Gastroesophageal sphincter (tissue), 3 donors: Measurements from ENCODE around the gene ENC1.

ENCODE experiments used
- EP300 ChIP-seq: sonication (generic); formaldehyde crosslinking; IDR thresholded peaks from one replicate; pipeline ENCODE4 v1.6.1; 2017; ENCODE audit warnings: antibody characterized with exemption, mild to moderate bottlenecking
- POLR2A ChIP-seq, 2 donors: fragments of 450-650 bp; IDR thresholded peaks; one replicate each; pipeline ENCODE4 v1.6.1; 2017; ENCODE audit warnings: antibody characterized with exemption in 2 of 2, mild to moderate bottlenecking in 2 of 2, moderate library complexity in 1 of 2
- POLR2AphosphoS5 ChIP-seq: sonication (generic); formaldehyde crosslinking; IDR thresholded peaks from one replicate; pipeline ENCODE4 v1.6.1; 2017; ENCODE audit warnings: antibody characterized with exemption
- TF ChIP-seq, protein P1 (sequence below), 4 experiments: fragments of 200-600 bp in 2 of 4; fragments of 450-650 bp in 2 of 4; sonication (generic) in 1 of 4; IDR thresholded peaks; one replicate each; pipeline ENCODE4 v1.5.1; 2017 to 2019; ENCODE audit warnings: antibody characterized with exemption in 4 of 4, mild to moderate bottlenecking in 2 of 4, moderate library complexity in 2 of 4

DNA sequence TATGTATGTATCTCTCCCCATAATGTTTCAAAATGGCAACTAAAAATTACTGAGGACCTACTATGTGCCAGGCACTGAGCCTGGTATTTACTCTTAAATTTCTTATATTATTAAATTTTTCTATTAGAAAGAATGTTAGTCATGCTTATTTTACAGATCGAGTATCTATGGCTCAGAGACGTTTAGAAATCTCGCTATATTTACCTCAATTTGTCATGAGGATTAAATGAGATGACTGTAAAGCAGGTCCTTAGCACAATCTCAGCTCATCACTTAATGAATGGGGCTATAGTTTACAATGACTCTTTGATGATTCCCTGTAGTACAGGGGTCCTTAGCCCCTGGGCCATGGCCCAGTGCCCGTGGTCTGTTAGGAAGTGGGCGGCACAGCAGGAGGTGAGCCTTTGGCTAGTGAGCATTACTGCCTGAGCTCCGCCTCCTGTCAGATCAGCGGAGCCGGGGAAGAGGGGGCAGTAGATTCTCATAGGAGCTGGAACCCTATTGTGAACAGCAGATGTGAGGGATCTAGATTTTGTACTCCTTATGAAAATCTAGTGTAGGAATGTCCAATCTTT lies 15.5 kb downstream of the ENC1 start:
- no peak for TF ChIP-seq POLR2A (IDR thresholded peaks at IDR 0.05)
- TF ChIP-seq, protein P1, sequence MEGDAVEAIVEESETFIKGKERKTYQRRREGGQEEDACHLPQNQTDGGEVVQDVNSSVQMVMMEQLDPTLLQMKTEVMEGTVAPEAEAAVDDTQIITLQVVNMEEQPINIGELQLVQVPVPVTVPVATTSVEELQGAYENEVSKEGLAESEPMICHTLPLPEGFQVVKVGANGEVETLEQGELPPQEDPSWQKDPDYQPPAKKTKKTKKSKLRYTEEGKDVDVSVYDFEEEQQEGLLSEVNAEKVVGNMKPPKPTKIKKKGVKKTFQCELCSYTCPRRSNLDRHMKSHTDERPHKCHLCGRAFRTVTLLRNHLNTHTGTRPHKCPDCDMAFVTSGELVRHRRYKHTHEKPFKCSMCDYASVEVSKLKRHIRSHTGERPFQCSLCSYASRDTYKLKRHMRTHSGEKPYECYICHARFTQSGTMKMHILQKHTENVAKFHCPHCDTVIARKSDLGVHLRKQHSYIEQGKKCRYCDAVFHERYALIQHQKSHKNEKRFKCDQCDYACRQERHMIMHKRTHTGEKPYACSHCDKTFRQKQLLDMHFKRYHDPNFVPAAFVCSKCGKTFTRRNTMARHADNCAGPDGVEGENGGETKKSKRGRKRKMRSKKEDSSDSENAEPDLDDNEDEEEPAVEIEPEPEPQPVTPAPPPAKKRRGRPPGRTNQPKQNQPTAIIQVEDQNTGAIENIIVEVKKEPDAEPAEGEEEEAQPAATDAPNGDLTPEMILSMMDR (IDR thresholded peaks at IDR 0.05) = no peak
- no peak for TF ChIP-seq POLR2AphosphoS5
- TF ChIP-seq EP300 = no peak
